GM21619 (cell line): Measurements from ENCODE around the gene MCM8.

Experiments
- ATAC-seq: cut with Tn5 transposase; IDR thresholded peaks from one replicate; pipeline ENCODE4 v1.9.1; 2021; ENCODE audit not compliant: unreplicated experiment

MCM8 gene

GRCh38 chr20:5950271-5951031 lies at the start of gene MCM8, which contains the start of gene TRMT6:
TSS of gene MCM8 (plus strand) at chr20:5950652. CDS start at chr20:5952016, 1,364 bp downstream.
TSS of gene TRMT6 (minus strand) at chr20:5950533. CDS start at chr20:5950405, 128 bp downstream.
- ATAC-seq: peak; percentile 98

GRCh38 chr20:5900908-5901307 lies 49.5 kb upstream of the MCM8 start:
- ATAC-seq: no peak

GRCh38 chr20:5908981-5909380 lies 41.5 kb upstream of the MCM8 start:
- no peak for ATAC-seq

- no peak for ATAC-seq
Observed at GRCh38 chr20:5910186-5910585, 40.3 kb upstream of the MCM8 start.

- ATAC-seq: no peak
Observed at GRCh38 chr20:5913166-5913565, 37.3 kb upstream of the MCM8 start.

- no peak for ATAC-seq
Observed at GRCh38 chr20:5914859-5915258, 35.6 kb upstream of the MCM8 start.

GRCh38 chr20:5918856-5919625 lies 31.4 kb upstream of the MCM8 start:
- ATAC-seq: no peak

GRCh38 chr20:5919626-5920544 lies 30.6 kb upstream of the MCM8 start:
- no peak for ATAC-seq

- ATAC-seq: no peak
Observed at GRCh38 chr20:5920581-5920980, 29.9 kb upstream of the MCM8 start.

- ATAC-seq: no peak
Observed at GRCh38 chr20:5923493-5923892, 27.0 kb upstream of the MCM8 start.

GRCh38 chr20:5925551-5925950 lies 24.9 kb upstream of the MCM8 start:
- ATAC-seq: no peak

- ATAC-seq: no peak
Observed at GRCh38 chr20:5927749-5928462, 22.5 kb upstream of the MCM8 start.

- no peak for ATAC-seq
Observed at GRCh38 chr20:5928836-5929715, 21.4 kb upstream of the MCM8 start.

- ATAC-seq: no peak
Observed at GRCh38 chr20:5931411-5931810, 19.0 kb upstream of the MCM8 start.

- no peak for ATAC-seq
Observed at GRCh38 chr20:5932796-5933195, 17.7 kb upstream of the MCM8 start.

GRCh38 chr20:5933802-5934436 lies 16.5 kb upstream of the MCM8 start:
- ATAC-seq: peak; percentile 61

- ATAC-seq: no peak
Observed at GRCh38 chr20:5935384-5935783, 15.1 kb upstream of the MCM8 start.

GRCh38 chr20:5936238-5936637 lies 14.2 kb upstream of the MCM8 start:
- no peak for ATAC-seq

- no peak for ATAC-seq
Observed at GRCh38 chr20:5938456-5939029, 11.9 kb upstream of the MCM8 start.
